GM12891 (cell line): ENCODE results near the gene SYT5.

Experiments
- POLR2A ChIP-seq: IDR thresholded peaks from 2 replicates; pipeline ENCODE4 v1.6.1; 2011; ENCODE audit warnings: low read depth, low read length, control low read depth
- POLR2AphosphoS5 ChIP-seq: IDR thresholded peaks from 2 replicates; pipeline ENCODE4 v1.6.1; 2011; ENCODE audit warnings: low read depth, low read length, control low read depth

DNA sequence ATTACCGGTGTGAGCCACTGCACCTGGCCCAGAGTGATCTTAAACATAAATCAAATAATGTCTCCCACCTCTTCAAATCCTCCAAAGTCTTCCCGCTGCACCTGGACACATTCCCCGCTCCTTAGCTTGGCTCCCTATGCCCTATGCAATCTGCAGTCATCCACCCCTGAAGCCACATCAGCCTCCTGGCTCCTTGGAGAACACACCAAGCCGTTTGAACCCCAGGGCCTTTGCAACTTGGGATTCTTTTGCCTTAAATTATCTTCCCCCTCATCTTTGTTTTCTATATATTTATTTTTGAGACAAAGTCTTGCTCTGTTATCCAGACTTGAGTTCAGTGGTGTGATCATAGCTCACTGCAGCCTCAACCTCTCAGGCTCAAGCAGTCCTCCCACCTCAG is 11.0 kb downstream of the SYT5 start:
- TF ChIP-seq POLR2A (no peak), POLR2AphosphoS5 (no peak)
